ENCODE measurements around the gene AOC3.

- TF ChIP-seq CTCF (conservative IDR thresholded peaks at IDR 0.05; ENCODE audit: low read depth, low read length) (no peak), EZH2 (IDR thresholded peaks at IDR 0.05; ENCODE audit: borderline replicate concordance, low read depth, low read length, poor library complexity, severe bottlenecking) (no peak)
Observed at GRCh38 chr17:42846594-42847280, 4.3 kb upstream of the AOC3 start.
